ENCODE results near the gene EIF2AK3. TPM values are rescaled to one million over a fixed set of nuclear protein-coding genes. Genes with fewer than 3 reads are reported as not detected.

Gene EIF2AK3
- total and polyA plus RNA-seq, 2 of the 8 experiments (the other 6 are each of a cell fraction or from before 2014, with no cell fraction given): 5.8 to 22.8 TPM

GRCh38 chr2:88537640-88538039 lies 89.6 kb downstream of the EIF2AK3 start:
- Histone ChIP-seq H4K8ac (ENCODE audit: extremely low read depth, insufficient read depth, low read length) (no peak overlapping the region), H4K91ac (replicated peaks; ENCODE audit: insufficient read length, low read length) (peak overlapping the region; percentile 98), H3K4me1 (replicated peaks in 1 of 4; ENCODE audit: control insufficient read depth in 3 of 4, insufficient read depth in 4 of 4, low read length in 3 of 4) (peaks cover 3 to 15% (median 9%) of the 10 kb centered on the region in 4 experiments; a peak in 6 of 7 replicates), H2AFZ (ENCODE audit: low read length) (no peak overlapping the region), H3K23me2 (ENCODE audit: low read depth, low read length) (no peaks in the 10 kb centered on the region), H3K79me2 (ENCODE audit: control insufficient read depth in 1 of 2, insufficient read depth in 2 of 2, low read length in 2 of 2) (no peaks in the 10 kb centered on the region), H3K14ac (ENCODE audit: insufficient read length) (no peak overlapping the region), H4K20me1 (replicated peaks in 1 of 2; ENCODE audit: control insufficient read depth in 1 of 2, insufficient read depth in 2 of 2, low read length in 2 of 2) (no peaks in the 10 kb centered on the region), H2AK5ac (ENCODE audit: low read depth, low read length) (0 out of 2 replicates have a peak overlapping the region, but pooled peaks have one; percentile 17), H3K27me3 (replicated peaks in 1 of 4; ENCODE audit: control insufficient read depth in 3 of 4, extremely low read depth in 1 of 4, insufficient read depth in 3 of 4, low read length in 3 of 4) (no peaks in the 10 kb centered on the region), H2BK12ac (ENCODE audit: low read depth, low read length) (peak overlapping the region; percentile 80; the same call in 1 of the 2 replicates), H3K27ac (ENCODE audit: low read depth, low read length) (peak overlapping the region; percentile 83), H3K4me2 (ENCODE audit: insufficient read depth in 1 of 2, low read depth in 2 of 2, low read length in 2 of 2) (peak overlapping the region; percentile 14 to 20; a peak in 2 of 4 replicates), H2BK15ac (ENCODE audit: low read length) (no peak overlapping the region), H3K36me3 (ENCODE audit: control insufficient read depth in 2 of 4, insufficient read depth in 4 of 4, low read length in 3 of 4) (no peaks in the 10 kb centered on the region), H3K9me3 (ENCODE audit: insufficient read depth in 2 of 2, low read depth in 1 of 2, low read length in 1 of 2) (no peaks in the 10 kb centered on the region), H2BK20ac (ENCODE audit: low read length) (peak overlapping the region; percentile 95), H4K5ac (ENCODE audit: insufficient read length, low read depth, low read length) (peak overlapping the region; percentile 49), H3K4me3 (ENCODE audit: extremely low read depth in 1 of 4, insufficient read depth in 2 of 4, low read depth in 3 of 4, low read length in 4 of 4) (no peak overlapping the region), H3K56ac (replicated peaks; ENCODE audit: insufficient read length, low read depth, low read length) (peak overlapping the region; percentile 27), H2BK120ac (replicated peaks; ENCODE audit: low read depth, low read length) (peak overlapping the region; percentile 91), H3K18ac (ENCODE audit: extremely low read depth, low read length) (peak overlapping the region; percentile 48; the same call in 1 of the 2 replicates), H3K9ac (replicated peaks in 1 of 4; ENCODE audit: extremely low read depth in 1 of 4, low read depth in 3 of 4, low read length in 3 of 4) (peak overlapping the region in 2 of 4 experiments; percentile 15 to 24; a peak in 4 of 7 replicates), H3K4ac (replicated peaks; ENCODE audit: insufficient read length, low read depth, low read length) (peak overlapping the region; percentile 63), H3K23ac (ENCODE audit: insufficient read length) (no peak overlapping the region), H3K79me1 (ENCODE audit: low read depth, low read length) (no peaks in the 10 kb centered on the region), H2BK5ac (ENCODE audit: low read depth, low read length) (peak overlapping the region; percentile 97; the same call in 1 of the 2 replicates)
- FAIRE-seq: peak; percentile 28
- POLR2A ChIA-PET (ENCODE audit: partially characterized antibody): interaction anchor here (1.0 to 1.1 kb wide), 2 partner anchors 16 to 327 kb away, joined by 3 read pairs; no protein-coding TSS in a partner anchor
- WGBS, 2 experiments (ENCODE audit: extremely low coverage in 1 of 2, insufficient coverage in 1 of 2, insufficient read length in 1 of 2, insufficient replicate concordance in 2 of 2, low coverage in 1 of 2, low lambda C conversion rate in 2 of 2, missing lambda C conversion rate in 1 of 2): 40% methylated on average over 6 of the region's 6 CpGs; no CpG with 5 or more reads in 1 of the 2 experiments
- TF ChIP-seq SP1 (IDR thresholded peaks at IDR 0.05; ENCODE audit: low read depth, low read length) (0 out of 2 replicates have a peak, but pooled peaks have one; percentile 34), FOSL1 (IDR thresholded peaks at IDR 0.05; ENCODE audit: insufficient read depth, low read depth, low read length) (no peak), CTBP2 (IDR thresholded peaks at IDR 0.05; ENCODE audit: borderline replicate concordance, insufficient read depth, insufficient read length, low read length) (peak; percentile 52)
- CTCF ChIA-PET (ENCODE audit: partially characterized antibody): interaction anchor here (0.9 to 2.0 kb wide), 3 partner anchors 83 to 187 kb away, joined by 3 to 4 read pairs (median 3); no protein-coding TSS in a partner anchor
- DNase-seq (ENCODE audit: low read depth in 1 of 2, low spot score in 2 of 2): peak; percentile 9 to 59

Measured in H1 (cell line).